ENCODE data around the gene OR6P1. TPM values are rescaled to one million over a fixed set of nuclear protein-coding genes. Genes with fewer than 3 reads are reported as not detected.

The OR6P1 gene
- not detected for total RNA-seq

DNA sequence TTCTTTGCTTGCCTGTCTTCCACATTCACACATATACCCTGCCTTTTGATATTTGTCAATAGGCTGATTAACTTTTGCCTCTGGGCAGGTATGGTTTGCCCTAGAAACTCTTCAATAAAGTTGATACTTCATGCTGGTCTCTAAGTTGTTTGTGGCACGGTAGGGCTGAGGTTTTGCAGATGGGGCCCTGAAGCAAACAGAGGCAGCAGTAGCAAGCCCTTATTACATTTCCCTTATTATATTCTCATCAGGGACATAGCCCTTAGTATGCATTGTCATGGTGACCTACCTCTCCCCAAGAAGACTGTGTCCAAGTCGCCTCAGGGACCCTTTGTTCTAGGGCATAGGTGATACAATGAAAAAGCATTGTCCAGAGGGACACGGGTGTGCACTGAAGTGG is at the start of gene OR6P1:
Gene OR6P1, minus strand, starts transcription at position 101 of the 400 bp plus-strand sequence. CDS start 6,976 bp downstream, outside the sequence.

DNA sequence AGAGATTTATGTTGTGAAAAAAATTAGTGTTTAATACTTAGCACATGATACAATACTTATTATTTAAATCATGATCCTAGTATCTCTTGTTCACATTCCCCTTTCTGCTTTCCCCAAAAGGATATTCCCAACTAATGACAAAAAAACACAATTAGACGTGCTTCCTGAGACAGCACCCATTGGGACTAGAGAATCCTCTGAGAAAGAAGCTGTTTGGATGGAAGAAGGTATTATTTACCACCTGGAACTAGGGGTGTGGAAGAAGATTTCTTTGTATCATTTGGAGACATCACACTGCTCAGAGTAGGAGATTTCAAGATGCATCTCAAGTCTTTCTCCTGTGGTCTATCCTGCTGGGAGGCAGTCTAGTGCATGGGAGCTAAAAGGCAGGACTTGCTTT is 34.6 kb upstream of the OR6P1 start, which contains the start of gene OR10Z1:
Gene OR10Z1, plus strand, starts transcription at position 301 of the 400 bp plus-strand sequence. CDS start 1,171 bp downstream, outside the sequence.

DNA sequence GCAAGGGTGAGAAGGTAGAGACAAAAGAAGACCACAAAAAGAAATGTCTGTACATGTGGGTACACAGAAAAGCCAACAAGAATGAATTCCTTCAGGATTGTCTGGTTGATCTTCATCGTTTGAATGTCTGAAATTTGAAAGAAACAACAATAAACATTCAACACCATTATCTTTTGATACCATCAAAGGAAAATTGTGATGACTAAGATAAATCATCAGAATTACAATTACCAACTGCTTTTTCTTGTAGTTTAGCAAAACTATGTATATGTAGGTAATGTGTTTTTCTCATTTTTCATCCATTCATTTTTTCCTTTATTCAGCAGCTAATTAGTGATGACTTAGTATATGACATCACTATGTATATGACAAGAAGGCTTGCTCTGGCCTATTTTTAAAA is 9.4 kb upstream of the OR6P1 start, which contains the start of gene OR10X1:
Gene OR10X1, minus strand, starts transcription at position 167 of the 400 bp plus-strand sequence. Its CDS starts 0 bp downstream, at position 167.

GRCh38 chr1:158554352-158554751 is 16.0 kb downstream of the OR6P1 start, which contains the start of gene OR6Y1:
TSS of gene OR6Y1 (minus strand) at chr1:158554405. CDS start at chr1:158548105, 6,300 bp downstream.

Other genes with a start within 250 kb of the OR6P1 start
- gene CD1B, start 239.0 kb downstream of the OR6P1 start, total RNA-seq, result not detected
- gene CD1E, start 216.7 kb downstream of the OR6P1 start, total RNA-seq, result not detected
- gene OR10T2, start 171.1 kb downstream of the OR6P1 start, total RNA-seq, result not detected
- not detected for gene OR10K2, start 144.3 kb downstream of the OR6P1 start, total RNA-seq
- not detected for gene OR10K1, start 108.7 kb downstream of the OR6P1 start, total RNA-seq
- gene OR10R2, start 98.4 kb downstream of the OR6P1 start, total RNA-seq, result not detected
- gene OR6Y1, start 16.2 kb downstream of the OR6P1 start, total RNA-seq, result not detected
- gene OR10X1, start 9.3 kb upstream of the OR6P1 start, total RNA-seq, result not detected
- not detected for gene OR10Z1, start 34.7 kb upstream of the OR6P1 start, total RNA-seq
- gene SPTA1, start 116.1 kb upstream of the OR6P1 start, total RNA-seq, result 1.3 TPM
- not detected for gene OR6K2, start 130.1 kb upstream of the OR6P1 start, total RNA-seq
- gene OR6K3, start 150.1 kb upstream of the OR6P1 start, total RNA-seq, result not detected
- not detected for gene OR6K6, start 184.1 kb upstream of the OR6P1 start, total RNA-seq
- gene OR6N1, start 201.6 kb upstream of the OR6P1 start, total RNA-seq, result not detected
- gene OR6N2, start 210.6 kb upstream of the OR6P1 start, total RNA-seq, result not detected

Data from parietal lobe (tissue), 1 donor.